ENCODE data around the gene MAP3K20. TPM values are rescaled to one million over a fixed set of nuclear protein-coding genes. Genes with fewer than 3 reads are reported as not detected.

MAP3K20 gene
- total RNA-seq, 2 donors from 2014 or later = 138 to 167 TPM

- intact Hi-C loops (cut with DNase I) = loop anchor here in 1 of 2 donors (5.0 kb wide), 1 partner anchor 187 kb away; no protein-coding TSS in a partner anchor
- DNase-seq (ENCODE audit: low spot score) = no peak
Measured at GRCh38 chr2:173214213-173214612, 138.6 kb downstream of the MAP3K20 start.

- DNase-seq (ENCODE audit: low spot score) = no peak
- intact Hi-C loops (cut with DNase I) = no loop called here
Measured at GRCh38 chr2:173215316-173215715, 139.7 kb downstream of the MAP3K20 start.

GRCh38 chr2:173216051-173216450 is 140.4 kb downstream of the MAP3K20 start:
- no peak for DNase-seq (ENCODE audit: low spot score)
- intact Hi-C loops (cut with DNase I) = no loop called here

DNA sequence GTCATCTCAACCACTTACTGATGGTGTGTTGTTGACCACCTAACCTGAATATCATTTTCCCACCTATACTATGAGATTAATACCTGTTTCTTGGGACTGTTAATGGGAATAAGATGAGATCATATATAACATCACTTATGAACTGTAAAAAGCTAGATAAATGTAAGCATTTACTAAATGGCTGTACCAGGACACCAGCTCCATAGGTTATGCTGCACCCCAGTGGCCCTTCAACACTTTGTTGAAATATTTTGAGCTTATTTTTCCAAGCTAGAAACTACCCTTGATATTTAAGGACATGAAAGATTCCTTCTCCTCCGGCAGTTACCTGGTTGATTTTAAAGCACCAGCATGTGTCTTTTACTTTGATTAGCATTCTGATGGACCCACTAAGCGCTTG is 141.0 kb downstream of the MAP3K20 start:
- DNase-seq (ENCODE audit: low spot score) = no peak
- intact Hi-C loops (cut with DNase I) = no loop called here

GRCh38 chr2:173217116-173217840 is 141.6 kb downstream of the MAP3K20 start:
- intact Hi-C loops (cut with DNase I) = no loop called here
- no peak for DNase-seq (ENCODE audit: low spot score)

GRCh38 chr2:173218326-173219056 is 142.8 kb downstream of the MAP3K20 start:
- DNase-seq (ENCODE audit: low spot score) = no peak
- intact Hi-C loops (cut with DNase I) = no loop called here

- no peak for DNase-seq (ENCODE audit: low spot score)
- intact Hi-C loops (cut with DNase I) = no loop called here
Measured at GRCh38 chr2:173221132-173221695, 145.6 kb downstream of the MAP3K20 start.

GRCh38 chr2:173221937-173222594 is 146.4 kb downstream of the MAP3K20 start:
- DNase-seq (ENCODE audit: low spot score) = no peak
- intact Hi-C loops (cut with DNase I) = no loop called here

DNA sequence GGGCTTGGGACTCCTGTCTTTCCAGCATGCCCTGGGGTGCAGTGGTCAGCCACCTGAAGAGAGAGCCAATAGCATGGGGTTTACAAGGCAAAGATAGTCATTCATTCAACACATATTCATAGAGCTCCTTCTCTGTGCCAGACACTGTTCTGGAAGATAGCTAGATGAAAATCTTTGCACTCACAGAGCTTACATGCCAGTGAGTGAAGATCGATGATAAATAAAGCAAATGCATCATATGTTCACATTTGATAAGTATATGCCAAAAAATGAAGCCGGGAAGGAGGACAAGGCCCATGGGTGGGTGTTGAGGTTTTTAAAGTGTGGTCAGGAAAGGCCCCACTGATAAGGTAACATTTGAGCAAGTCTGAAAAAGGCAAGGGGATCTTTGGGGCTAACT is 148.2 kb downstream of the MAP3K20 start:
- intact Hi-C loops (cut with DNase I) = no loop called here
- DNase-seq (ENCODE audit: low spot score) = no peak

DNA sequence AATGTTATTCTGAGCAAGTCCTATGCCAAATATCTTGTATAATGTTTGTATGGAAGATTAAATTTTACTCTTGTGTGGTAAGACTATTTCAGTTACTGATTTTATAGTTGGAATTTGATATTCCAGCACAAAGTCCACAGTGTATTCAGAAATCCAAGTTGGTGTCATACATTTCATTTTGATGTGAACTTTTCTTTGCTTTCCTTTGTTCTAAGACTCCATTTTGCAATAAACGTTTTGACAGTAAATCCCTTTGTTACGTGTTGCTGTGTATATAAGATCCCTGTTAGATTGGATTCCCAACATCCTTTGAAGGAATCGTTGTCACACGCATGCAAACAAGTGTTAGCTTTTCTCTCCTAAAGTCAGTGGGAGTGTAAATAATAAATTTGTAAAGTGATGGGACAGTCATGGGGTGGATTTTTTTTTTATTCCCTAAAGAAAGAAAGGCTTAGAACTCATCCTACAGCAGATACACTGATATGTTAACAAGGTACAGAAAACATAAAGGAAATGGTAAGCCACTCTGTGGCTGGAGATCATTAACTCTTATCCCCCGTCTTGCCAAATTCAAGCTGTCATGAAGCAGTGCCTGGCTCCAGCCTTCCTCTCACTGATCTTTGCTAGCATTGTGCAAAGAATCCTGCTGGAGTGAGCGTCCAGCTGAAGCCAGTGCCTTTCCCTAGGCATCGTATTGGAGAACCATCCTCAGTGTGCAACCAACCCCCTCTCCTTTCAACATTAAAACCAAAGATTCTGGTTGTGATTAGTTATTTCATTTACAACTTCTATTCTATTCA is 151.5 kb downstream of the MAP3K20 start:
- intact Hi-C loops (cut with DNase I) = no loop called here
- DNase-seq (ENCODE audit: low spot score) = no peak

- intact Hi-C loops (cut with DNase I) = no loop called here
- no peak for DNase-seq (ENCODE audit: low spot score)
Measured at GRCh38 chr2:173229086-173229485, 153.4 kb downstream of the MAP3K20 start.

GRCh38 chr2:173230181-173230580 is 154.5 kb downstream of the MAP3K20 start:
- intact Hi-C loops (cut with DNase I) = no loop called here
- no peak for DNase-seq (ENCODE audit: low spot score)

GRCh38 chr2:173231042-173231441 is 155.4 kb downstream of the MAP3K20 start:
- intact Hi-C loops (cut with DNase I) = no loop called here
- no peak for DNase-seq (ENCODE audit: low spot score)

GRCh38 chr2:173231465-173231864 is 155.8 kb downstream of the MAP3K20 start:
- intact Hi-C loops (cut with DNase I) = no loop called here
- DNase-seq (ENCODE audit: low spot score) = no peak

GRCh38 chr2:173232956-173233744 is 157.5 kb downstream of the MAP3K20 start:
- intact Hi-C loops (cut with DNase I) = no loop called here
- DNase-seq (ENCODE audit: low spot score) = no peak

- DNase-seq (ENCODE audit: low spot score) = no peak
- intact Hi-C loops (cut with DNase I) = no loop called here
Measured at GRCh38 chr2:173235947-173236803, 160.5 kb downstream of the MAP3K20 start.

GRCh38 chr2:173238385-173238784 is 162.7 kb downstream of the MAP3K20 start:
- no peak for DNase-seq (ENCODE audit: low spot score)
- intact Hi-C loops (cut with DNase I) = no loop called here

GRCh38 chr2:173238831-173239230 is 163.2 kb downstream of the MAP3K20 start:
- intact Hi-C loops (cut with DNase I) = no loop called here
- DNase-seq (ENCODE audit: low spot score) = no peak

Measured in posterior vena cava (tissue), 2 donors.